OCI-LY3 (cell line): ENCODE data around the gene OPRL1.

Experiments
- CTCF ChIP-seq: fragments of 200-600, 300-600 bp; sonication (generic); IDR thresholded peaks from 2 replicates; pipeline ENCODE4 v1.5.1; 2014; ENCODE audit warnings: antibody characterized with exemption, low read length, low read depth
- EZH2phosphoT487 ChIP-seq: fragments of 200-600 bp; shearing (Covaris generic); IDR thresholded peaks from 2 replicates; pipeline ENCODE4 v1.6.1; 2018; ENCODE audit warnings: antibody characterized with exemption, mixed run types, low read depth

DNA sequence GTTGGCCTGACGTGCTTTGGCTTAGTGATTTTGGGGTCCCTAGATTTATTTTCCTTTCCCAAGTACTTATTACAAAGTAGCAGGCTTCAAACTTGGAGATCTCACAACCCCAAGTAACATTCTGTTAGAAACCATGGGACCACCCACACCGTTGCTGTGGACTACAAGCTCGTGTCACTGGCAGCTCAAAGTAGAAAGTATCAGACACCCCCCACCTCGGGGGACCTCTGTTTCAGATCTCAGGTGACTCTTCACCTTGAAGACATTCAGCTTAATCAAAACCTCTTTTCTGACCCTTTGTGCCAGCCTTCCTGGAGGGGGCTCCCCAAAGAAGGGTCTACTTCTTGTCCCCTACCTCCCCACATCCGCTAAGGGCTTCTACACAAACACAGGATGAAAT lies 68.7 kb downstream of the OPRL1 start:
- TF ChIP-seq CTCF (no peak), EZH2phosphoT487 (no peak)
